CD4-positive, alpha-beta T cell treated with Interleukin-6 for 4 hours (primary cell): ENCODE measurements around the gene KAT6B.

Source experiments
- DNase-seq: peaks from one replicate; pipeline ENCODE4 v3.0.0-alpha.2; 2020; ENCODE audit warnings: mixed read lengths

Gene KAT6B

GRCh38 chr10:75019370-75019769 lies 193.0 kb downstream of the KAT6B start:
- no peak for DNase-seq

GRCh38 chr10:75020168-75020567 lies 193.8 kb downstream of the KAT6B start:
- DNase-seq, result no peak

GRCh38 chr10:75021379-75022249 lies 195.2 kb downstream of the KAT6B start:
- no peak for DNase-seq

- DNase-seq, result no peak
Observed at GRCh38 chr10:75023074-75023473, 196.7 kb downstream of the KAT6B start.

GRCh38 chr10:75024971-75025523 lies 198.6 kb downstream of the KAT6B start:
- no peak for DNase-seq

- no peak for DNase-seq
Observed at GRCh38 chr10:75028049-75028448, 201.6 kb downstream of the KAT6B start.

- DNase-seq, result no peak
Observed at GRCh38 chr10:75028748-75029147, 202.3 kb downstream of the KAT6B start.

- no peak for DNase-seq
Observed at GRCh38 chr10:75029420-75029819, 203.0 kb downstream of the KAT6B start.

- DNase-seq, result no peak
Observed at GRCh38 chr10:75029857-75030256, 203.5 kb downstream of the KAT6B start.

- no peak for DNase-seq
Observed at GRCh38 chr10:75030371-75030770, 204.0 kb downstream of the KAT6B start.

GRCh38 chr10:75032119-75032518 lies 205.7 kb downstream of the KAT6B start:
- DNase-seq, result no peak

- DNase-seq, result no peak
Observed at GRCh38 chr10:75032813-75033212, 206.4 kb downstream of the KAT6B start.

- DNase-seq, result no peak
Observed at GRCh38 chr10:75033399-75034130, 207.2 kb downstream of the KAT6B start.

- DNase-seq, result no peak
Observed at GRCh38 chr10:75034131-75034512, 207.7 kb downstream of the KAT6B start.

GRCh38 chr10:75034714-75035258 lies 208.4 kb downstream of the KAT6B start:
- DNase-seq, result no peak

GRCh38 chr10:75035975-75036708 lies 209.7 kb downstream of the KAT6B start:
- no peak for DNase-seq

- no peak for DNase-seq
Observed at GRCh38 chr10:75037171-75038153, 211.1 kb downstream of the KAT6B start.

- DNase-seq, result no peak
Observed at GRCh38 chr10:75038335-75038734, 211.9 kb downstream of the KAT6B start.

- DNase-seq, result no peak
Observed at GRCh38 chr10:75040576-75040975, 214.2 kb downstream of the KAT6B start.

- DNase-seq, result no peak
Observed at GRCh38 chr10:75042292-75042974, 216.0 kb downstream of the KAT6B start.
